G401.6 (cell line): ENCODE results near the gene EVI2B.
"Not testable (repeated sequence)": the region's sequence is repeated elsewhere in the genome, so short reads cannot be mapped to it uniquely, and the experiment has no call there.

Experiments
- FAIRE-seq: peaks from 2 replicates; lab custom pipeline; 2012; peaks lifted over from hg19 to GRCh38; lab: Jason Lieb, UNC

Gene EVI2B

GRCh38 chr17:31269036-31269577 lies 44.7 kb downstream of the EVI2B start:
- no peak for FAIRE-seq

GRCh38 chr17:31266042-31266441 lies 47.8 kb downstream of the EVI2B start:
- peak; percentile 83 for FAIRE-seq

GRCh38 chr17:31262923-31263322 lies 50.9 kb downstream of the EVI2B start:
- FAIRE-seq: not testable (repeated sequence)

- no peak for FAIRE-seq
Measured at GRCh38 chr17:31261601-31262000, 52.3 kb downstream of the EVI2B start.

GRCh38 chr17:31260151-31260550 lies 53.7 kb downstream of the EVI2B start:
- FAIRE-seq: no peak

GRCh38 chr17:31256936-31257335 lies 56.9 kb downstream of the EVI2B start:
- no peak for FAIRE-seq

GRCh38 chr17:31254654-31255053 lies 59.2 kb downstream of the EVI2B start:
- no peak for FAIRE-seq
